Neuronal stem cell (in vitro differentiated cells): ENCODE data around the gene OBSCN.

ENCODE experiments used
- DNase-seq: peaks from one replicate; pipeline ENCODE4 v3.0.0-alpha.2; 2013; ENCODE audit warnings: low spot score
- H2AFZ ChIP-seq: one replicate; pipeline ENCODE4 v1.6.1; 2013; ENCODE audit warnings: mild to moderate bottlenecking, low read length, inconsistent platforms
- H2AK5ac ChIP-seq: 2 replicates; pipeline ENCODE4 v1.6.1; 2013; ENCODE audit warnings: low read depth, mild to moderate bottlenecking, inconsistent platforms, low read length, moderate library complexity, mixed read lengths
- H2BK120ac ChIP-seq: 2 replicates; pipeline ENCODE4 v1.6.1; 2013; ENCODE audit warnings: low read depth, mild to moderate bottlenecking, inconsistent platforms, low read length, moderate library complexity, mixed read lengths
- H2BK12ac ChIP-seq: one replicate; pipeline ENCODE4 v1.6.1; 2013; ENCODE audit warnings: low read length, inconsistent platforms
- H2BK15ac ChIP-seq: 2 replicates; pipeline ENCODE4 v1.6.1; 2013; ENCODE audit warnings: mild to moderate bottlenecking, low read length, inconsistent platforms, mixed read lengths
- H2BK5ac ChIP-seq: one replicate; pipeline ENCODE4 v1.6.1; 2013; ENCODE audit warnings: inconsistent platforms, mild to moderate bottlenecking, low read length, moderate library complexity
- H3K14ac ChIP-seq: one replicate; pipeline ENCODE4 v1.6.1; 2013; ENCODE audit warnings: low read length, inconsistent platforms
- H3K18ac ChIP-seq: 2 replicates; pipeline ENCODE4 v1.6.1; 2013; ENCODE audit warnings: low read length, inconsistent platforms
- H3K23ac ChIP-seq: 2 replicates; pipeline ENCODE4 v1.6.1; 2013; ENCODE audit warnings: low read depth, mild to moderate bottlenecking, mixed read lengths, low read length, inconsistent platforms; ENCODE audit not compliant: poor library complexity
- H3K27ac ChIP-seq: replicated peaks from 3 replicates; pipeline ENCODE4 v1.5.1; 2013; ENCODE audit warnings: low read length, inconsistent platforms
- H3K27me3 ChIP-seq, 3 experiments: 2 replicates each; pipeline ENCODE4 v1.6.1; 2013; ENCODE audit warnings: low read length in 3 of 3, mild to moderate bottlenecking in 2 of 3, inconsistent platforms in 1 of 3, low read depth in 1 of 3, mixed read lengths in 1 of 3, moderate library complexity in 1 of 3; ENCODE audit not compliant: control insufficient read depth in 3 of 3, insufficient read depth in 3 of 3
- H3K36me3 ChIP-seq, 2 donors: replicated peaks in 1 of 2; 2 replicates each; pipeline ENCODE4 v1.6.1; 2013; ENCODE audit warnings: low read length in 2 of 2; ENCODE audit not compliant: control insufficient read depth in 2 of 2, insufficient read depth in 2 of 2
- H3K4ac ChIP-seq: 2 replicates; pipeline ENCODE4 v1.6.1; 2013; ENCODE audit warnings: inconsistent platforms, mild to moderate bottlenecking, low read length, moderate library complexity
- H3K4me1 ChIP-seq, 2 donors: 1 replicate in 1 of 2; 2 replicates in 1 of 2; pipeline ENCODE4 v1.6.1; 2013; ENCODE audit warnings: low read length in 2 of 2, low read depth in 1 of 2; ENCODE audit not compliant: control insufficient read depth in 2 of 2, insufficient read depth in 1 of 2
- H3K4me2 ChIP-seq: one replicate; pipeline ENCODE4 v1.6.1; 2013; ENCODE audit warnings: mild to moderate bottlenecking, low read length, inconsistent platforms; ENCODE audit not compliant: insufficient read depth, poor library complexity, severe bottlenecking
- H3K4me3 ChIP-seq, 2 donors: 2 replicates each; pipeline ENCODE4 v1.5.1; 2013; ENCODE audit warnings: low read length in 2 of 2, mild to moderate bottlenecking in 2 of 2, inconsistent platforms in 1 of 2, moderate library complexity in 1 of 2
- H3K79me1 ChIP-seq: one replicate; pipeline ENCODE4 v1.6.1; 2013; ENCODE audit warnings: low read depth, mild to moderate bottlenecking, inconsistent platforms, low read length, moderate library complexity
- H3K9ac ChIP-seq: one replicate; pipeline ENCODE4 v1.6.1; 2013; ENCODE audit warnings: mild to moderate bottlenecking, low read depth, low read length, inconsistent platforms; ENCODE audit not compliant: poor library complexity
- H3K9me3 ChIP-seq, 2 donors: replicated peaks in 1 of 2; 2 replicates each; pipeline versions ENCODE3 to v1.6.1; 2013; ENCODE audit warnings: low read length in 2 of 2, mild to moderate bottlenecking in 2 of 2, inconsistent platforms in 1 of 2, low read depth in 1 of 2, mixed read lengths in 1 of 2, moderate library complexity in 1 of 2; ENCODE audit not compliant: control insufficient read depth in 2 of 2, insufficient read depth in 1 of 2
- H4K8ac ChIP-seq: one replicate; pipeline ENCODE4 v1.6.1; 2013; ENCODE audit warnings: low read depth, mild to moderate bottlenecking, inconsistent platforms, low read length, moderate library complexity
- H4K91ac ChIP-seq: one replicate; pipeline ENCODE4 v1.6.1; 2013; ENCODE audit warnings: low read length, low read depth, mild to moderate bottlenecking, inconsistent platforms; ENCODE audit not compliant: poor library complexity
- WGBS, 2 donors: extraction: QIAGEN DNeasy Blood & Tissue Kit; methylation state at CpG; one replicate each; pipeline ENCODE4 v1.1.7; 2013; ENCODE audit warnings: missing lambda C conversion rate in 2 of 2, mixed read lengths in 1 of 2; ENCODE audit not compliant: insufficient read length in 2 of 2, insufficient replicate concordance in 1 of 2; ENCODE audit errors: extremely low coverage in 2 of 2; 5-methylcytosine and 5-hydroxymethylcytosine counted together

Gene OBSCN

GRCh38 chr1:228284521-228284920 lies 76.7 kb downstream of the OBSCN start:
- peaks cover 0 to 47% of the 10 kb centered on the region in 2 donors for H3K36me3 ChIP-seq
- no peak overlapping the region for H2AK5ac ChIP-seq
- no peak overlapping the region for H3K14ac ChIP-seq
- no peak overlapping the region for H2BK120ac ChIP-seq
- no peak overlapping the region for H2BK5ac ChIP-seq
- H3K9me3 ChIP-seq = no peaks in the 10 kb centered on the region
- no peak overlapping the region for H2AFZ ChIP-seq
- H3K27ac ChIP-seq = no peak overlapping the region
- H3K4me1 ChIP-seq = no peaks in the 10 kb centered on the region
- no peak overlapping the region for H2BK12ac ChIP-seq
- H2BK15ac ChIP-seq = no peak overlapping the region
- H3K4me2 ChIP-seq = no peak overlapping the region
- no peak overlapping the region for H3K23ac ChIP-seq
- H3K4ac ChIP-seq = no peak overlapping the region
- H3K18ac ChIP-seq = no peak overlapping the region
- no CpG with 5 or more reads among the region's 6 CpGs for WGBS, 2 donors
- H4K91ac ChIP-seq = no peak overlapping the region
- H4K8ac ChIP-seq = no peak overlapping the region
- H3K79me1 ChIP-seq = peaks cover 5% of the 10 kb centered on the region
- no peak overlapping the region for H3K9ac ChIP-seq
- DNase-seq = no peak
- H3K4me3 ChIP-seq = no peak overlapping the region
- no peaks in the 10 kb centered on the region for H3K27me3 ChIP-seq

- no peak overlapping the region for H2BK12ac ChIP-seq
- H3K9me3 ChIP-seq = no peaks in the 10 kb centered on the region
- H4K8ac ChIP-seq = no peak overlapping the region
- H3K4me3 ChIP-seq = no peak overlapping the region
- no peak overlapping the region for H3K18ac ChIP-seq
- no CpG with 5 or more reads among the region's 26 CpGs for WGBS, 2 donors
- peak overlapping the region; percentile 72 for H2BK120ac ChIP-seq
- no peak overlapping the region for H4K91ac ChIP-seq
- no peak overlapping the region for H3K9ac ChIP-seq
- no peak overlapping the region for H3K23ac ChIP-seq
- no peak overlapping the region for H2BK5ac ChIP-seq
- H3K27me3 ChIP-seq = no peaks in the 10 kb centered on the region
- H2BK15ac ChIP-seq = no peak overlapping the region
- no peak overlapping the region for H3K4ac ChIP-seq
- no peak overlapping the region for H2AFZ ChIP-seq
- H3K36me3 ChIP-seq = peaks cover 0 to 46% of the 10 kb centered on the region in 2 donors
- no peaks in the 10 kb centered on the region for H3K4me1 ChIP-seq
- no peak overlapping the region for H3K27ac ChIP-seq
- no peak overlapping the region for H3K14ac ChIP-seq
- DNase-seq = no peak
- H2AK5ac ChIP-seq = no peak overlapping the region
- H3K79me1 ChIP-seq = peaks cover 5% of the 10 kb centered on the region
- no peak overlapping the region for H3K4me2 ChIP-seq
These were observed 78.0 kb downstream of the OBSCN start for GRCh38 chr1:228285661-228286504.

- Histone ChIP-seq H2AK5ac (no peak overlapping the region), H2BK120ac (peak overlapping the region; percentile 72), H3K4me1 (no peaks in the 10 kb centered on the region), H2BK5ac (peak overlapping the region; percentile 39), H3K27ac (no peak overlapping the region), H3K23ac (no peak overlapping the region), H3K36me3 (peaks cover 0 to 39% of the 10 kb centered on the region in 2 donors), H2AFZ (no peak overlapping the region), H3K4me2 (no peak overlapping the region), H3K79me1 (peaks cover 5% of the 10 kb centered on the region), H2BK12ac (no peak overlapping the region), H3K14ac (no peak overlapping the region), H3K4ac (no peak overlapping the region), H3K18ac (no peak overlapping the region), H3K27me3 (no peaks in the 10 kb centered on the region), H2BK15ac (no peak overlapping the region), H4K8ac (no peak overlapping the region), H3K4me3 (no peak overlapping the region), H3K9me3 (no peaks in the 10 kb centered on the region), H3K9ac (no peak overlapping the region), H4K91ac (no peak overlapping the region)
- DNase-seq = no peak
- WGBS, 2 donors = no CpG with 5 or more reads among the region's 28 CpGs
These were observed 78.9 kb downstream of the OBSCN start for GRCh38 chr1:228286505-228287417.
